CD4-positive, CD25-positive, alpha-beta regulatory T cell (primary cell): Measurements from ENCODE around the gene ZC3H12A. TPM values are rescaled to one million over a fixed set of nuclear protein-coding genes. Genes with fewer than 3 reads are reported as not detected.

Source experiments
- polyA plus RNA-seq, 4 donors: library from polyadenylated mRNA; unstranded; fragments of 300-500 nt; fragmentation: Illumina TruSeq; gene quantifications; one replicate each; pipeline ENCODE4 v1.2.3, GENCODE V29; 2021
- total RNA-seq: library from RNA; stranded (reverse); gene quantifications from one replicate; pipeline ENCODE4 v1.2.3, GENCODE V29; 2022

The ZC3H12A gene
- total and polyA plus RNA-seq, 5 donors from 2014 or later, result 9.9 to 205 (median 13.3) TPM

Other genes starting within 250 kb of the ZC3H12A start
- gene MEAF6, start 40.2 kb downstream of the ZC3H12A start, total RNA-seq, result 52.3 TPM
- gene MEAF6, start 40.2 kb downstream of the ZC3H12A start, polyA plus RNA-seq, result 100 to 1,000 TPM; 143 to 163 (median 150) TPM
- 52.3 TPM for gene SNIP1, start 79.7 kb downstream of the ZC3H12A start, total RNA-seq
- gene SNIP1, start 79.7 kb downstream of the ZC3H12A start, polyA plus RNA-seq, result 1 to 10 TPM; 1.5 to 5.8 (median 4.6) TPM
- gene DNALI1, start 82.4 kb downstream of the ZC3H12A start, total RNA-seq, result 0.25 TPM
- under 1 TPM in 2 of 4 donors, not detected in 2; 0.22 to 0.32 TPM for gene DNALI1, start 82.4 kb downstream of the ZC3H12A start, polyA plus RNA-seq
- 58.9 TPM for gene GNL2, start 121.4 kb downstream of the ZC3H12A start, total RNA-seq
- gene GNL2, start 121.4 kb downstream of the ZC3H12A start, polyA plus RNA-seq, result 10 to 100 TPM; 37.3 to 46.5 (median 42.9) TPM
- not detected for gene RSPO1, start 160.3 kb downstream of the ZC3H12A start, total RNA-seq
- not detected for gene RSPO1, start 160.3 kb downstream of the ZC3H12A start, polyA plus RNA-seq
- gene CDCA8, start 217.9 kb downstream of the ZC3H12A start, total RNA-seq, result 1.3 TPM
- gene CDCA8, start 217.9 kb downstream of the ZC3H12A start, polyA plus RNA-seq, result 1 to 10 TPM; 2.5 to 3.7 (median 3.1) TPM